ENCODE results near the gene MDM2. TPM values are rescaled to one million over a fixed set of nuclear protein-coding genes. Genes with fewer than 3 reads are reported as not detected.

Gene MDM2
- total and polyA plus RNA-seq, 2 of the 13 experiments (the other 11 are each of a cell fraction or from before 2014, with no cell fraction given): 29.3 to 314 TPM

GRCh38 chr12:68808388-68809189, 612 bp downstream of the MDM2 start (continued):
- TF ChIP-seq NPAS2 (CRISPR knock-in tag; IDR thresholded peaks at IDR 0.05; ENCODE audit: borderline replicate concordance): no peak
- peak; percentile 89 for TF ChIP-seq MED13 (CRISPR knock-in tag; IDR thresholded peaks at IDR 0.05)
- TF ChIP-seq ARID4A (CRISPR knock-in tag; IDR thresholded peaks at IDR 0.05; ENCODE audit: borderline replicate concordance): peak; percentile 82
- TF ChIP-seq ZNF251 (CRISPR knock-in tag; IDR thresholded peaks at IDR 0.05): no peak
- no peak for TF ChIP-seq ZNF678 (CRISPR knock-in tag; IDR thresholded peaks at IDR 0.05)
- TF ChIP-seq TGIF2 (CRISPR knock-in tag; IDR thresholded peaks at IDR 0.05): no peak
- TF ChIP-seq ZNF350 (CRISPR knock-in tag; IDR thresholded peaks at IDR 0.05; ENCODE audit: borderline replicate concordance, low read depth): 0 out of 2 replicates have a peak, but pooled peaks have one; percentile 9
- TF ChIP-seq ZNF143 (CRISPR knock-in tag; IDR thresholded peaks at IDR 0.05): no peak
- TF ChIP-seq TBX3 (IDR thresholded peaks at IDR 0.05; ENCODE audit: borderline replicate concordance): peak; percentile 24; the same call in 1 of the 2 replicates
- 0 out of 2 replicates have a peak, but pooled peaks have one; percentile 55 for TF ChIP-seq EED (CRISPR knock-in tag; IDR thresholded peaks at IDR 0.05)
- TF ChIP-seq SNAPC4 (CRISPR knock-in tag; IDR thresholded peaks at IDR 0.05): 0 out of 2 replicates have a peak, but pooled peaks have one; percentile 27
- TF ChIP-seq ZNF816 (CRISPR knock-in tag; IDR thresholded peaks at IDR 0.05; ENCODE audit: borderline replicate concordance): no peak
- TF ChIP-seq PCBP2 (optimal IDR thresholded peaks at IDR 0.05; ENCODE audit: low read depth, low read length, poor library complexity, severe bottlenecking): no peak
- no peak for TF ChIP-seq ZNF670 (CRISPR knock-in tag; IDR thresholded peaks at IDR 0.05; ENCODE audit: borderline replicate concordance)
- TF ChIP-seq ZNF30 (CRISPR knock-in tag; IDR thresholded peaks at IDR 0.05): no peak
- TF ChIP-seq BRCA1 (CRISPR knock-in tag; IDR thresholded peaks at IDR 0.05): no peak; the same call in 1 of the 2 replicates
- no peak for TF ChIP-seq PCBP1 (IDR thresholded peaks at IDR 0.05; ENCODE audit: borderline replicate concordance, low read depth, low read length)
- peak; percentile 59; the same call in 1 of the 2 replicates for TF ChIP-seq CC2D1A (CRISPR knock-in tag; IDR thresholded peaks at IDR 0.05)

All from HepG2 (cell line).